Nephron progenitor cell (in vitro differentiated cells): ENCODE measurements around the gene CAMTA1.

Experiments
- DNase-seq: peaks from one replicate; pipeline ENCODE4 v3.0.0; 2021
- H3K27ac Mint-ChIP-seq: 2 replicates; pipeline ENCODE4 v1.8.0; 2021; ENCODE audit warnings: mild to moderate bottlenecking, moderate library complexity, mixed read lengths
- H3K27me3 Mint-ChIP-seq: 2 replicates; pipeline ENCODE4 v1.8.0; 2021; ENCODE audit warnings: mild to moderate bottlenecking, low read depth, mixed read lengths; ENCODE audit not compliant: poor library complexity
- H3K36me3 Mint-ChIP-seq: 2 replicates; pipeline ENCODE4 v1.8.0; 2021; ENCODE audit warnings: low read depth, mixed read lengths
- H3K4me1 Mint-ChIP-seq: 2 replicates; pipeline ENCODE4 v1.8.0; 2021; ENCODE audit warnings: mixed read lengths
- H3K4me3 Mint-ChIP-seq: 2 replicates; pipeline ENCODE4 v1.8.0; 2021; ENCODE audit warnings: mild to moderate bottlenecking, moderate library complexity, mixed read lengths
- H3K9me3 Mint-ChIP-seq: 2 replicates; pipeline ENCODE4 v1.8.0; 2021; ENCODE audit warnings: mild to moderate bottlenecking, moderate library complexity, mixed read lengths
- CTCF ChIP-seq: fragments of 200-600 bp; sonication (generic); IDR thresholded peaks from 2 replicates; pipeline ENCODE4 v1.5.0; 2021; ENCODE audit warnings: antibody characterized with exemption

The CAMTA1 gene

GRCh38 chr1:6954591-6954990 is 169.3 kb downstream of the CAMTA1 start:
- Mint-ChIP-seq H3K9me3 (no peaks in the 10 kb centered on the region), H3K36me3 (no peaks in the 10 kb centered on the region), H3K4me3 (peak overlapping the region; percentile 49), H3K27me3 (peaks cover 13% of the 10 kb centered on the region), H3K4me1 (peaks cover 78% of the 10 kb centered on the region), H3K27ac (peak overlapping the region; percentile 83)
- DNase-seq: no peak
- no peak for TF ChIP-seq CTCF

- Mint-ChIP-seq H3K4me3 (no peak overlapping the region), H3K27ac (no peak overlapping the region), H3K36me3 (no peaks in the 10 kb centered on the region), H3K27me3 (peaks cover 13% of the 10 kb centered on the region), H3K4me1 (peaks cover 78% of the 10 kb centered on the region), H3K9me3 (no peaks in the 10 kb centered on the region)
- no peak for TF ChIP-seq CTCF
- DNase-seq: no peak
Measured at GRCh38 chr1:6955357-6956094, 170.3 kb downstream of the CAMTA1 start.

GRCh38 chr1:6956488-6957159 is 171.4 kb downstream of the CAMTA1 start:
- Mint-ChIP-seq H3K9me3 (no peaks in the 10 kb centered on the region), H3K4me3 (no peak overlapping the region), H3K36me3 (no peaks in the 10 kb centered on the region), H3K27me3 (peaks cover 13% of the 10 kb centered on the region), H3K4me1 (peaks cover 82% of the 10 kb centered on the region), H3K27ac (no peak overlapping the region)
- DNase-seq: no peak
- TF ChIP-seq CTCF: no peak

- Mint-ChIP-seq H3K27ac (no peak overlapping the region), H3K4me1 (peaks cover 86% of the 10 kb centered on the region)
- no peak for DNase-seq
Measured at GRCh38 chr1:6957341-6957740, 172.1 kb downstream of the CAMTA1 start.

GRCh38 chr1:6958407-6959030 is 173.3 kb downstream of the CAMTA1 start:
- H3K4me3 Mint-ChIP-seq: peak overlapping the region; percentile 20
- no peaks in the 10 kb centered on the region for H3K36me3 Mint-ChIP-seq
- H3K27ac Mint-ChIP-seq: no peak overlapping the region
- H3K9me3 Mint-ChIP-seq: no peaks in the 10 kb centered on the region
- TF ChIP-seq CTCF: no peak
- DNase-seq: no peak
- H3K27me3 Mint-ChIP-seq: peaks cover 6% of the 10 kb centered on the region
- H3K4me1 Mint-ChIP-seq: peaks cover 88% of the 10 kb centered on the region

More at GRCh38 chr1:6957341-6957740, 172.1 kb downstream of the CAMTA1 start:
- H3K9me3 Mint-ChIP-seq: no peaks in the 10 kb centered on the region
- no peaks in the 10 kb centered on the region for H3K36me3 Mint-ChIP-seq
- TF ChIP-seq CTCF: no peak
- H3K27me3 Mint-ChIP-seq: peaks cover 13% of the 10 kb centered on the region
- H3K4me3 Mint-ChIP-seq: no peak overlapping the region
